Stimulated activated CD4-positive, alpha-beta T cell treated with anti-CD3 and anti-CD28 coated beads, Interleukin-12 subunit alpha, Interleukin-12 subunit beta, amount 100 ng/mL, for 24 hours (primary cell): Measurements from ENCODE around the gene PDP2.
A peak's percentile ranks its signal among the peaks of the same experiment; 100 is the strongest.

Experiments
- DNase-seq, 2 experiments: peaks; one replicate each; pipeline ENCODE4 v3.0.0-alpha.2; 2020; ENCODE audit warnings: low read depth in 2 of 2

PDP2 gene

DNA sequence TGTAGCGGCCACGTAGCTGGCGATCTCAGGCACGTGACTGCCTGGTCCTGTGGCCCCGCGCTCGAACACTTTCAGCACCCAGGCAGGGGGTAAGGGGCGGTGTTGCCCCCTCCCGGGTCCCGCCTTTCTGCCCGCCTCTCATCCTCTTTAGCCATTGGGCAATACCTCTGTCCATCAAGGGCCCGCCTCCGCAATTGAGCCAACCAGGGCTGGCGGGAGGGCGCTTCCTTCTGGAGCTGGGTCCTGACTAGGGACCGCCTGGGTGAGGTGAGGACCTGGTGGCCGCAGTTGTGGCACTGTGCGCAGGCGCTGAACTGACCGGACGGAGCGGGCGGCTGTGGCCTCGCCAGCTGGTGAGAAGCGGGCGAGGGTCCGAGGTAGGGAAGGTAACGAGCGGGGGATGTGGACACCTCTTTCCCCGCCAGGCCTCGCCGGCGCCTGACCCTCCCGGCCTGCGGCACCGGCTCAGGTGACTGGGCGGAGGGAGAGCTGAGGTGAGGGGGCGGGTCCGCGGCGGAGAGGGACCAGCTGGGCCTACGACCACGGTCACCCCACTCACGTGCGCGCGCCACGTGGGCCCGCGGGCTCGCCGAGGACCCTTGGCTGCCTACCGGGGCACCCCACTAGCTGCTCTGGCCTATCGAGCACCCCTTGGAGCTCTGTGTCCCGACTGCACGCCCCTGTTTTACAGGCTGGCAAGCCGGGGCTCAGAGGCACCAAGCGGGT lies at the start of gene PDP2:
Gene PDP2 (plus strand): TSS at position 228 of the 726 bp plus-strand sequence. CDS start 3,770 bp downstream, outside the sequence.
- DNase-seq: peak; percentile 79 to 93

DNA sequence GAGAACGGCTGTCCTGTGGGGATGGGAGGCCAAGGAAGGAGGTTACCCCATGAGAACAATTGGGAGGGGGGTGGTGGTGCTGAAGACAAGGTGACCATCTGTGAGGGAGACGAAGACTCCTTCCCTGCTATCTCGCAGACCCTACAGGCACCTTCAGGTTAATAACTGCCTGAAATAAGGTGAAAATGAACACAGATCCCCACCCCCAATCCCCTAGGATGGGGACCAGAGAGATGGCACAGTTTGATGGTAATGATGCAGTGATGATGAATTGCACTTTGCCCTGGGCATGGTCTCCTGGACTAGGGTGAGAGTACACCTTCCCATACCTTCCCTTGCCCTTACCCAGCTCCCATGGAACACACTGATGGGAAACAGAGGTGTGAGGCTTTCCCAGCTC lies 48.1 kb upstream of the PDP2 start:
- no peak for DNase-seq

- DNase-seq: no peak
These were observed 47.5 kb upstream of the PDP2 start for GRCh38 chr16:66832661-66833305.

- DNase-seq: no peak
These were observed 45.6 kb upstream of the PDP2 start for GRCh38 chr16:66834746-66835145.

DNA sequence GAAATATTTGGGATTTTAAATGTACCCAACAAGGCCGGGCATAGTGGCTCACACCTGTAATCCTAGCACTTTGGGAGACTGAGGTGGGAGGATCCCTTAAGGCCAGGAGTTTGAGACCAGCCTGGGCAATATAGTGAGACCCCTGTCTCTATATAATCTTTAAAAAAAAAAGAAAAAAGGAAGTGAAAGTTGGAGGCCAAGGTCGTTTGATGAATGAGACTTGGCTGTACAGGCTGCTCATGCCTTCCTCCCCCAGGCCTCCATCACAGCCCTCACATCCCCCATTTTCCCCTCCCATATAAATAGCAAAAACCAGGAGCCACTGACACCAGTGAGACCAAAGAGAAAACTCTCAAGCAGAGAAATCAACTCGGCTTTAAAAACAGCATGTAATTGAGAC lies 39.4 kb upstream of the PDP2 start:
- DNase-seq: no peak

DNA sequence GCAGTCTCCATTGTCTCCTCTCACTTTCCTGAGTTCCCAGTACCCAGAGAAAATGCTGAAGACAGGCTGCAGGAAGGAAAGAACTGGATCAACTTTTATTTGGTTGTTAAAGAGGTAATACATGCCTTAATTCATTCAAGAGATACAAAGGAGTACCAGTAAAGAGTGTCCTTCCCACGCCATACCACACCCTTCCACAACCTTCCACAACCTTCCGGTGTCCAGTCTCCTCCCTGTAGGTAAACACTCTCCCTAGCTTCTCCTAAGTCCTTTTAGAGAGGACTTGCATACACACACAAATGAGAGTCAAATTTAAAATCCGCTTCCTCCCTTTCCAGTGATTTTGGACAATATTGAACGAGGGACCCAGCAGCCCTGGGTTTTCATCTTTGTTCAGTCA lies 38.9 kb upstream of the PDP2 start:
- no peak for DNase-seq

- no peak for DNase-seq
These were observed 37.5 kb upstream of the PDP2 start for GRCh38 chr16:66842765-66843164.

DNA sequence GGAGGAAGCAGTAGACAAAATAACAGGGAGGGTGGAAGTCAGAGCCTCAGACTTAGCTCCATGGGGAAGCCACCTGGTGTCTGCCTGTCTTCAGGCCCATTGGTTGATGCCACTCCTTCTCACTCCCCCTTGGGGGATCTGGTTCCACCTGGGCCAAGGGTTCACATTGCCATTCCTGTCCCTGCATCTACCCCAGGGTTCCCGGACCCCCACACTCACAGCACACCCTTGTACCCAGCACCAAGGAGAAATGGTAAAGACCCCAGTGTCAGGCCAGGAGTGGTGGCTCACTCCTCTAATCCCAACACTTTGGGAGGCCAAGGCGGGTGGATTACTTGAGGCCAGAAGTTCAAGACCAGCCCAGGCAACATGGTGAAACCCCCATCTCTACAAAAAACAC lies 37.1 kb upstream of the PDP2 start:
- DNase-seq: no peak

- DNase-seq: no peak
These were observed 36.3 kb upstream of the PDP2 start for GRCh38 chr16:66844009-66844341.

DNA sequence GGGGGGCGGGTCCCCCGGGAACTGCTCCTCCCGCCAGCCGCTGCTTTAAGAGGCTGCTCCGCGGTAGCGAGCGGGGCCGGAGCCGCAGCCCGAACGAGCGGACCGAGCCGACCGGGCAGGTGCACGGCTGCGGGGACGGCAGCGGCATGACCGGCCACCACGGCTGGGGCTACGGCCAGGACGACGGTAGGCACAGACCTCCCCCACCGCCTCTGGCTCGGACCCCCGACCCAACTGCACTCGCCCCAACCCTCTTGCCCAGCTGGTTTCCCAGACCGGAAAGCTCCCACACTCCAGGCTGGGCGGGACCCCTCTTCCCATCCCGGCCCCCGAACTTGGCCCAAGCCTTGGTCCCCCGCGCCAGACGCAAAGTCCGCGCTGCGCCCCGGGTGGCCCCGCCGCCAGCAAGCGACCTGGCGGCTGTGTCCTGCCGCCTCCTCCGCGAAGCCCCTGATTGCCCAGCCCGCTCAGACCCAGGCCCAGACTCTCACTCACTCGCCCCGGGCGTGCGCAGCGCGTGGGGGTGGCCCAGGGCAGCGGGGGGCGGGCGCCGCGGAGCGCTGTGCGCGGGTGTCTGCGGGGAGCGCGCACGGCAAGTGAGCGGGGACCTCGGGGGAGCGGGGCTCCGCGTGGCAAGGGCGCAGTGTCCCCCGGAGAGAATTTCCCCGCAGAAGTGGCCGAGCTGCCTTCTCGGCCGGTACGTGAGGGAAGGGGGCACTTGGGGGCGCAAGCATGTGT lies 35.8 kb upstream of the PDP2 start, which contains the start of gene CA7:
Gene CA7 (plus strand): TSS at position 73 of the 738 bp plus-strand sequence. CDS start 74 bp downstream, at position 147.
- no peak for DNase-seq

- DNase-seq: no peak
These were observed 35.3 kb upstream of the PDP2 start for GRCh38 chr16:66845080-66845410.

- DNase-seq: no peak
These were observed 34.5 kb upstream of the PDP2 start for GRCh38 chr16:66845791-66846221.

DNA sequence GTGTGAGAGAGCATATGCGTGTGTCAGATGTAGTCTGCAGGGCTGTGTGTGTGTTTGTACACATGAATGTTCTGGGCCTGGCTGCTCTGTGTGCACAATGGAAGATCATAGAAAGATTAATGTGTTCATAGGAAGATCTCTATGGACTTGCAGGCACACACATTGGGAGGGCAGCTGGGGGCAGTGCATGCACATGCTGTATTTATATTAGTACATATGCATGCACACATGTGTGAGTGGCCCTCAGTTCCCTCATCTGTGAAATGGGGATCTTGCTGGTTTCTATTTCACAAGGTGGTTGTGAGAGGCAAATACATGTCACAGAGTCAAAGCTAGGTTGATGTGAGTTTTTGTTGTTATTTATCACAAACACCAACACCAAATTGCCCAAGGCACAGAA lies 34.0 kb upstream of the PDP2 start:
- no peak for DNase-seq

DNA sequence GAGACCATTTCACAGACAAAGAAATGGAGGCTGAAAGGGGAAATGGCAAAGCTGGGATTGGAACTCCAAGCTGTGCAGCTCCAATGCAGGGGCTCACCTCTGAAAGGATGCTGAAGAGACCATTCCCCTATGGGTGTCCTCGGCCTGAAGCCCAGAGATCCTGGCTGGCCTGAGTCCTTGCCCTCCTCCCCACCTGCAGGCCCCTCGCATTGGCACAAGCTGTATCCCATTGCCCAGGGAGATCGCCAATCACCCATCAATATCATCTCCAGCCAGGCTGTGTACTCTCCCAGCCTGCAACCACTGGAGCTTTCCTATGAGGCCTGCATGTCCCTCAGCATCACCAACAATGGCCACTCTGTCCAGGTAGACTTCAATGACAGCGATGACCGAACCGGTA lies 33.5 kb upstream of the PDP2 start:
- no peak for DNase-seq

DNA sequence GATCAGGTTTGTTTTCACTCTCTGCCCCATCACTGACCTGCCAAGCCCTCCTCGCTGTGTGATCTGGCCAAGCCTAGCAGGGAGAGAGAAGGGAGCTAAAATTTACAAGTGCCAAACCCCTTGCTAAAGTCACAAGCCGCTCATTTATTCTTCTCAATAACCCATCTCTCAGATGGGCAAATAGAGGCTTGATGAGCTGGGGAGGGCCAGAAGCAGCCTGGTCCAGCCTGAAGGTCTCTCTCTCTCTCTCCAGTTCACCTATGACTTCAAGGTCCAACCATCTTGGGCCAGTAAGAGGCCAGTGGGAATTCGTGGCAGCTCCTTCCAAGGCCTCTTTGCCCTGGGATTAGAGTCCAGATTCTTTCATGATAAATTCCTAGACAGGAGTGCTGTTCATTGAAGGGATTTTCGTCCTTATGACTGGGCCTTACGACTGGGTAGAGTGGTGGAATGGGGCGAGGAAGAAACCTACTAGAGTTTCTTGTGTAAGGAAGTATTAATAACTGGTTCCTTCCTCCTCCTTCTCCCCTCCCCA lies 32.7 kb upstream of the PDP2 start:
- DNase-seq: no peak

DNA sequence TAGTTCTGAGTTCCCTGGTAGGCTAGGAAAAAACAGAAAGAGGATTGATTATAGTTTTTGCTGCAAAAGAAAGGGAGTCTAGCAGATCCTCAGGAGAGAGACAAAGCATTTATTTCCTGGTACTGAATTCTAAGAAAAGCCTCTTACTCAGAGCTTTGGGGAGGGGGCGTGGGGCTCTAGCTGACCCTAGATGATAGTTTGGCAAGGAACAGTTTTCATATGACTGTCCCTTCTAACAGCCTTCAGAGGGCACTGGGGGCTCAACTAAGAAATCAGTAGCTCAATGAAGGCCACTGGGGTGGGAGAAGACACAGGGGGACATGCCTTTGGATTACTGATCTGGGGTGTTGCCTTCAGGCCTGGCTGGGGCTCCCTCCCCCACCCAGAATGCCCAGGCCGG lies 32.1 kb upstream of the PDP2 start:
- DNase-seq: no peak

DNA sequence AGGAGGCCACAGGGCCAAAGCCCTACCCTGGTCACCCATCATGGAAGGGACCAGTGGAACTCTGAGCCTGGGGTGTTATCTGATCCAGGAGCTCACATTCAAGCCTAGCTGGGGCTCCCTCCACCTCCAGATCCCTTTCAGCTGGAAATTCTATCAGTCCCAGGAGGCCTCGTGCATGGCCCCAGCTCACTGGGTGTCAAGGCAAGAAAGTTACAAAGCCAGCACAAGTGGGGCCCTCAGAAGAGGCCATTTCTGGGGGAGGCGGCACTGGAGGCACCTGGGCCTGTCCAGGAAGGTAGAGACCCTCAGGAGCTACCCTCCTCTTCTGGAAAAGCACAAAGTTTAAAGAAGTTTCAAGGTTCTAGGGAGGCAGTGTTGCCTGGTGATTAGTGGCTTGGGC lies 31.3 kb upstream of the PDP2 start:
- DNase-seq: no peak

GRCh38 chr16:66849549-66849948 lies 30.8 kb upstream of the PDP2 start:
- no peak for DNase-seq

DNA sequence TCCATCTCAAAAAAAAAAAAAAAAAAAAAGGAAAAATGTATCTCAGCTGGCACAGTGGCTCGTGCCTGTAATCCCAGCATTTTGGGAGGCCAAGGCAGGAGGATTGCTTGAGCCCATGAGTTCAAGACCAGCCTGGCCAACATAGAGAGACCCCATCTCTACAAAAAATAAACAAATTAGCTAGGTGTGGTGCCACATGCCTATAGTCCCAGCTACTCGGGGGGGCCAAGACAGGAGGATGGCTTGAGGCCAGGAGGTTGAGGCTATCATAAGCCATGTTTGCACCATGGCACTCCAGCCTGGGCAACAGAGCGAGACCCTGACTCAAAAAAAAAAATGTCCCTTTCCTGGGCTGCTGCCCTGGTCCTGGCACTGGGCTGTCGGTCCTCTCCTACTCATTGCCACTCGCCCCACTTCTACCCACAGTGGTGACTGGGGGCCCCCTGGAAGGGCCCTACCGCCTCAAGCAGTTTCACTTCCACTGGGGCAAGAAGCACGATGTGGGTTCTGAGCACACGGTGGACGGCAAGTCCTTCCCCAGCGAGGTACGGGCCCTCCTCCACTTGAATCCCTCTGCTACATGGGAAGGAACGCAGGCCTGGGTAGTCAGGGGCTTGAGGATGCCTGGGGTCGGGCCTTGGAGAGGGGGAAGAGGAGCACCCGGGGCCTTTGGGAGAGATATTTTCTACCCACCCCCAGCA lies 30.1 kb upstream of the PDP2 start:
- no peak for DNase-seq

GRCh38 chr16:66851166-66851964 lies 28.9 kb upstream of the PDP2 start:
- no peak for DNase-seq
